BE2C (cell line): ENCODE measurements around the gene NPLOC4. TPM values are rescaled to one million over a fixed set of nuclear protein-coding genes. Genes with fewer than 3 reads are reported as not detected.
A peak's percentile ranks its signal among the peaks of the same experiment; 100 is the strongest.

Source experiments
- DNase-seq: peaks from one replicate; pipeline ENCODE4 v3.0.0-alpha.2; 2020
- H3K27me3 ChIP-seq: fragments of 250-450 bp; sonication (Bioruptor Pico); 2 replicates; pipeline ENCODE4 v1.5.1; 2020; ENCODE audit warnings: mild to moderate bottlenecking
- H3K36me3 ChIP-seq: fragments of 250-450 bp; sonication (Bioruptor Pico); 2 replicates; pipeline ENCODE4 v1.5.1; 2020; ENCODE audit warnings: mild to moderate bottlenecking
- H3K4me1 ChIP-seq: fragments of 250-450 bp; sonication (Bioruptor Pico); 2 replicates; pipeline ENCODE4 v1.5.1; 2020
- H3K4me3 ChIP-seq: 2 replicates; pipeline ENCODE4 v1.5.1; 2011; ENCODE audit warnings: low read depth, low read length
- H3K9me3 ChIP-seq: fragments of 250-450 bp; sonication (Bioruptor Pico); 2 replicates; pipeline ENCODE4 v1.5.1; 2020
- polyA plus RNA-seq: library from polyadenylated mRNA; unstranded; fragments of >200 nt; gene quantifications from one replicate; pipeline ENCODE4 v1.2.1, GENCODE V29; 2012; ENCODE audit warnings: low read depth, missing spikeins; ENCODE audit not compliant: insufficient read length, insufficient read depth
- TF ChIP-seq, protein P1 (sequence below): IDR thresholded peaks from 2 replicates; pipeline ENCODE4 v1.5.1; 2012; ENCODE audit warnings: mild to moderate bottlenecking, low read depth, low read length

The NPLOC4 gene
- 94.9 TPM for polyA plus RNA-seq

DNA sequence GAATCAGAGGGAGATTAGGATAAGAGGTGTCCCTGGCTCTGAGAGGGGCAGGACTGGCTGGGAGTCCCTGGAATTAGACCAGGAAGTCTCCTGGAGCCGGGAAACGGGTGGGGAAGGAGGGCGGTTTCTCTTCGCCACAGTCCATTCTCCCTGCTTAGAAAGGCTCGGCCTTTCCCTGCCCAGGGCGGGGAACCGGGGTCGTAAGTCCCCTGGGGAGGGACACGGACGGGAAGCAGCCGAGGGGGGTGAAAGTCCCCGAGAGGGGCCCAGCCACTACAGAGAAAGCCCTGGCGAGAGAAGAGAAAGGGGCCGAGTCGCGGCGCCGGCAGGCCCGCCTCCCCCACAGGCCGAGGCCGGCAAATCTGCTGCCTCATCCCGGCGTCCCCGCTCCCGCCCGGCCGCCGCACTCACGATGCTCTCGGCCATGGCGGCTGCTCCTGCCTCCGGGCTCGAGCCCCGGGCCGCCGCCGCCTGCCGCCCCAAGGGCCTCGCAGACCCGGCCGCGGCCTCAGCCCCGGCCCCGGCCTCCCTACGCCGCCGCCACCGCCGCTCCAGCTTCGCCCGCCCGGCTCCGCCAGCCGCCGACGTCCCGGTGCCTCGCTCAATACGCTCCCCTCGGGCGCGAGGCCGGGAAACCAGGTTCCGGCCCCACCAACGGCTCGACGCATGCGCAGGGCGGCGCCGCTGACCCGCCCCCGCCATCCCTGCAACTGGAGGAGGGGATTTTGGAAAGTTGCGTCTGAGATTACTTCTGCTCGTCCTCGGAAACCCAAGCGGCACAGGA lies at the start of gene NPLOC4, which contains the start of gene TSPAN10:
Gene NPLOC4, minus strand, starts transcription at position 608 of the 784 bp plus-strand sequence. Its CDS starts 182 bp downstream, at position 426.
Gene TSPAN10, plus strand, starts transcription at position 692 of the 784 bp plus-strand sequence. CDS start 5,217 bp downstream, outside the sequence.
- Histone ChIP-seq H3K4me1 (peaks cover 2% of the 10 kb centered on the region; the same call in 1 of the 2 replicates), H3K36me3 (peaks cover 2% of the 10 kb centered on the region), H3K4me3 (peak within 1 kb of the TSS; percentile 88), H3K9me3 (no peaks in the 10 kb centered on the region), H3K27me3 (no peaks in the 10 kb centered on the region)
- TF ChIP-seq, protein P1, sequence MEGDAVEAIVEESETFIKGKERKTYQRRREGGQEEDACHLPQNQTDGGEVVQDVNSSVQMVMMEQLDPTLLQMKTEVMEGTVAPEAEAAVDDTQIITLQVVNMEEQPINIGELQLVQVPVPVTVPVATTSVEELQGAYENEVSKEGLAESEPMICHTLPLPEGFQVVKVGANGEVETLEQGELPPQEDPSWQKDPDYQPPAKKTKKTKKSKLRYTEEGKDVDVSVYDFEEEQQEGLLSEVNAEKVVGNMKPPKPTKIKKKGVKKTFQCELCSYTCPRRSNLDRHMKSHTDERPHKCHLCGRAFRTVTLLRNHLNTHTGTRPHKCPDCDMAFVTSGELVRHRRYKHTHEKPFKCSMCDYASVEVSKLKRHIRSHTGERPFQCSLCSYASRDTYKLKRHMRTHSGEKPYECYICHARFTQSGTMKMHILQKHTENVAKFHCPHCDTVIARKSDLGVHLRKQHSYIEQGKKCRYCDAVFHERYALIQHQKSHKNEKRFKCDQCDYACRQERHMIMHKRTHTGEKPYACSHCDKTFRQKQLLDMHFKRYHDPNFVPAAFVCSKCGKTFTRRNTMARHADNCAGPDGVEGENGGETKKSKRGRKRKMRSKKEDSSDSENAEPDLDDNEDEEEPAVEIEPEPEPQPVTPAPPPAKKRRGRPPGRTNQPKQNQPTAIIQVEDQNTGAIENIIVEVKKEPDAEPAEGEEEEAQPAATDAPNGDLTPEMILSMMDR: no peak
- peak; percentile 90 for DNase-seq

DNA sequence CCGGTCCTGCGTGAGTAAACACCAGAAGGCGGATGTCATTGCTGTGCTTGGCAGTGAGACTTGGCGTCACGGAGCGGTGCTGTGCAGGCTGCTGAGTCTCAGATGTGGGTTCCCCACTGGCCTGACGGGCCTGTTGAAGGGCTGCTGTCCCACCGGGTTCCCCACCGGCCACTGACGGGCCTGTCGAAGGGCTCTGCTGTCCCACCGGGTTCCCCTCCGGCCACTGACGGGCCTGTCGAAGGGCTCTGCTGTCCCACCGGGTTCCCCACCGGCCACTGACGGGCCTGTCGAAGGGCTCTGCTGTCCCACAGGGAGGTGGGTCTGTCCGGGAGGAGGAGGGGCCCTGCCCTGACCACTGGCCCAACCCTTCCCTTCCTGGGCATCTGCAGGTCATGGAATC lies 49.7 kb upstream of the NPLOC4 start:
- TF ChIP-seq, protein P1: no peak
- Histone ChIP-seq H3K4me1 (no peaks in the 10 kb centered on the region), H3K27me3 (no peaks in the 10 kb centered on the region), H3K9me3 (no peaks in the 10 kb centered on the region), H3K36me3 (peaks cover 57% of the 10 kb centered on the region), H3K4me3 (no peak overlapping the region)
- DNase-seq: no peak

DNA sequence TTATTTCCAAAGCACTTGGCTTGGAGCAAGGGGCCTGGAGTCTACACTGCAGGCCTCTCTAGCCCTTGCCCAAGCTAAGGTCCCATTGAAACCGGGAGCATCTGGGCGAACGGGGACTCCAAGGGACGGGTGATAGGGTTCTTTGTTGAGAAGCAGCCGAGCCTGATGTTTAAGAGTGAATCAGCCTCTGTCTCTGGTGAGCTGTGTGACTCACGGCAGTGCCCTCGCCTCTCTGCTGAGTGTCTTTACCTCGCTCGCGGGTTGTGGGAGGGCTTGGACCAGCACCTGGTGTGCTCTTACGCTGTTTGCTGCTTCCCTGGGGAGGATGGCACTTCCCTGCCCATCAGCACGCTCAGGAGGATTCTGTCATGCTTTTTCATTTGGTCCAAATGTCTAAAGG lies 48.2 kb upstream of the NPLOC4 start:
- no peaks in the 10 kb centered on the region for H3K27me3 ChIP-seq
- peak overlapping the region; percentile 92 for H3K4me3 ChIP-seq
- no peaks in the 10 kb centered on the region for H3K4me1 ChIP-seq
- H3K9me3 ChIP-seq: no peaks in the 10 kb centered on the region
- no peak for DNase-seq
- peaks cover 42% of the 10 kb centered on the region for H3K36me3 ChIP-seq
- TF ChIP-seq, protein P1: no peak

DNA sequence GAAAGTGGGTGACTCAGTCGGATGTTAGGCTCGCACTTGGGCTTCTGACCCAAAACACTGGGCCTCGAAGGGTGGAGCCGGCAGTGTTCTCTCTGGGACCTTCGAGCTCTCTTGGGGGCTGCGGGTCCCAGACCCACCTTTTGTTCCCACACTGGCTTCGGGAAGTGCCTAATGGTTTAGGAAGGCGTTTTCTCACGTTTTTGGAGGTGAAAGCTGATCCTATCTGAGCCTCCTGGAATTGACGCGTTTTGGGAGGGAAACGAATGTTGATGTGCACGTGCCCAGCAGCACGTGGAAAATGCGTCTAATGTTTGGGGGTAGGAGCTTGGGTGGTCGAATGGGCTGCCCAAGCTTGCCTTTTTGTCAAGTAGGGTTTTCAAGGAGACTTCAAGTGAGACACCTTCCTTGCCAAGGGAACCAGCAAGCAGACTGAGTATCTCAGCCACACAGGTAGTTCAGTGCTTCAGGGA lies 47.6 kb upstream of the NPLOC4 start:
- Histone ChIP-seq H3K4me1 (no peaks in the 10 kb centered on the region), H3K27me3 (no peaks in the 10 kb centered on the region), H3K36me3 (peaks cover 38% of the 10 kb centered on the region), H3K9me3 (no peaks in the 10 kb centered on the region), H3K4me3 (peak overlapping the region; percentile 92)
- TF ChIP-seq, protein P1: no peak
- DNase-seq: no peak

DNA sequence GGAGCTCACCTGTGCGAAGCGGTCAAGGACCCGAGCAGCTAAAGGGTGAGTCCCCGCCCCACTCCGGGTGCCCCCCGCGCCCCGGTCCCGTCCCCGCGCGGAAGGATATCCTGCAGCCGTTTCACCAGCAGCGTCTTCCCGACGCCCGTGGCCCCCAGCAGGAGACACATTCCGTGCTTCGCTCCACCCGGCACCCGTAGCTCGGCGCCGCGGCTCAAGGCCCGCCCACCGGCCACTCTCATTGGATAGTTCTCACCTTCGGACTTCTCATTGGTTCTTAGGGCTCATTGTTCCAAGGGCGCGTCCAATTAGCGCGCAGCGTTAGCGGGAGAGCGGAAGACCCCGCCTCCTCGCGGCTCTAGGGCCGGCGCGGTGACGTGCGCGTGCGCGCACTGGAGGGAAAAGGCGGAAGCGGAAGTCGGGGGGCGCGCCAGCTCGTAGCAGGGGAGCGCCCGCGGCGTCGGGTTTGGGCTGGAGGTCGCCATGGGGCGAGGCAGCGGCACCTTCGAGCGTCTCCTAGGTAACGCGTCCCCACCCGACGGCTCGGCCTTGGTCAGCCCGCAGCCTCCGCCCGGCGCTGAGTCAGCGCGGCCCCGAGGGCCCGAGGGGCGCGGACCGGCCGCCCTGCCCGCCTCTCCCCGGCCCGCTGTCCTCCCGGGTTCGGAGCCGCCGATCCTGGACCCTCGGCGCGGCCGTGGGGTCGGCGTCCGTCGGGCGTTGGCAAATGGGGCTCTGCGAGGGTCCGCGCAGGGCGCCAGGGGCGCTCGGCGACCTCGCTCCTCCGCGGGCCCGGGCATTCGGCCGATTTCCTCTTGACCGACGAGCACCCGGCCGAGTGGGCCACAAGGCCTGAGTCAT lies 46.9 kb upstream of the NPLOC4 start, which contains the start of the genes ARL16 and HGS:
Gene ARL16, minus strand, starts transcription at position 214 of the 858 bp plus-strand sequence. Its CDS starts 44 bp downstream, at position 170.
Gene HGS, plus strand, starts transcription at position 428 of the 858 bp plus-strand sequence. Its CDS starts 56 bp downstream, at position 484.
- TF ChIP-seq, protein P1: no peak
- H3K27me3 ChIP-seq: no peaks in the 10 kb centered on the region
- no peaks in the 10 kb centered on the region for H3K9me3 ChIP-seq
- H3K4me3 ChIP-seq: peak within 1 kb of the TSS; percentile 92
- H3K4me1 ChIP-seq: no peaks in the 10 kb centered on the region
- peak; percentile 98 for DNase-seq
- H3K36me3 ChIP-seq: peaks cover 31% of the 10 kb centered on the region
